ENCODE results near the gene GOLGA1.

DNA sequence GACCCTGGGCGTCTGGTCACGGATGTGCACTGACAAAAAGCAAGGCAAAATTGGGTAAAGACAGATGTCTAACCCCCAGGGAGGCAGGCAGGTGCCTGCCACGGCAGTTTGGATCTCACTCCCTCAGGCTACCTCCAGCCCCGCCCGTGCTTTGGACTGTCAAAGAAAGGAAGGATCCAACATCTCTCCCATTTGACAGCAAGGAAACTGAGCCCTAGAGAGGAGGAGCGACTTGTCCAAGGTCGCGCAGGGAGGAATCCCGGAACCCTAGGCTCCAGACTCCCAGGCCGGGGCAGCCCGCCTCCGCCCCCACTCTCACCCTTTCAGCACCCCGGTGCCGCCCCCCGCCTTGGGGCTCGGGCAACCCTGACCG, 376 bp downstream of the GOLGA1 start:
- TF ChIP-seq CTCF (IDR thresholded peaks at IDR 0.05; ENCODE audit: insufficient read depth, low read length) (no peak), POLR2AphosphoS5 (IDR thresholded peaks at IDR 0.05; ENCODE audit: low read depth) (no peak), SPI1 (IDR thresholded peaks at IDR 0.05; ENCODE audit: borderline replicate concordance, low read depth) (no peak)

Measured in HL-60 (cell line).